T-helper 2 cell treated with Interferon-gamma antibody and Interleukin-4, amounts not matched to agents 5 μg/mL and 100 μg/mL, for 36 hours (primary cell): ENCODE results near the gene SUCLG2.

Experiments used
- DNase-seq: peaks from one replicate; pipeline ENCODE4 v3.0.0; 2021; ENCODE audit warnings: low spot score
- H3K27ac Mint-ChIP-seq: one replicate; pipeline ENCODE4 v1.8.0; 2021; ENCODE audit warnings: mild to moderate bottlenecking, mixed read lengths
- H3K27me3 Mint-ChIP-seq: one replicate; pipeline ENCODE4 v1.8.0; 2021; ENCODE audit warnings: low read depth, mixed read lengths
- H3K36me3 Mint-ChIP-seq: one replicate; pipeline ENCODE4 v1.8.0; 2021; ENCODE audit warnings: low read depth, mixed read lengths
- H3K4me1 Mint-ChIP-seq: one replicate; pipeline ENCODE4 v1.8.0; 2021; ENCODE audit warnings: low read depth, mixed read lengths
- H3K4me3 Mint-ChIP-seq: one replicate; pipeline ENCODE4 v1.8.0; 2022; ENCODE audit warnings: mild to moderate bottlenecking, moderate library complexity, mixed read lengths
- H3K9me3 Mint-ChIP-seq: one replicate; pipeline ENCODE4 v1.8.0; 2021; ENCODE audit warnings: mixed read lengths

The SUCLG2 gene

DNA sequence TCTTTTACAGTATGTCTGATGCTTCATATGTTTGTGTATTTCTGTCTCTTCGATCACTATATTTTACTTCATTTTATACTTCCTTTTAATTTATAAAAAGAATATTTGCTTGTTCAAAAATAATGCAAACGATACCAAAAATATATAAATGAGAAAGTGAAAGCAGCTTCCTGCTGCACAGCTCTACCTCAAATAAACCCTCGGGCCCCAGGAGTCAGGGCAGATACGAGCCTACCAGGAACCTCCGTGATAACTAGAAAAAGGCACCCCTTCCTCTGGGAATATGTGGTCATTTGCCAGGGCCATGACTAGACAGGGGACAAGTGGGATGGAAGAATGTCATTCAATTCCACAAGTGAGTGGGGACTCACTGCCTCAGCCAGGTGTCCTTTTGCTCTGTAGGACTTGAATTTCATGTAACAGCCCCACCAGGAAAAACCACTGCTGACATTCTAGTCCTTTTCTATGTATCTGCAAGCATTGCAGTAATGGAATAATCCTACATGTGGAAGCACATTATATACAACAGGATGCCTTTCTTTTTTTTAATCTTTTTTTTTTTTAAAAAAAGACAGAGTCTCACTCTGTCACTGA is 133.3 kb downstream of the SUCLG2 start:
- H3K4me3 Mint-ChIP-seq, result no peak overlapping the region
- H3K9me3 Mint-ChIP-seq, result no peaks in the 10 kb centered on the region
- no peak for DNase-seq
- H3K4me1 Mint-ChIP-seq, result no peaks in the 10 kb centered on the region
- no peaks in the 10 kb centered on the region for H3K27me3 Mint-ChIP-seq
- H3K27ac Mint-ChIP-seq, result no peak overlapping the region
- peaks cover 29% of the 10 kb centered on the region for H3K36me3 Mint-ChIP-seq

DNA sequence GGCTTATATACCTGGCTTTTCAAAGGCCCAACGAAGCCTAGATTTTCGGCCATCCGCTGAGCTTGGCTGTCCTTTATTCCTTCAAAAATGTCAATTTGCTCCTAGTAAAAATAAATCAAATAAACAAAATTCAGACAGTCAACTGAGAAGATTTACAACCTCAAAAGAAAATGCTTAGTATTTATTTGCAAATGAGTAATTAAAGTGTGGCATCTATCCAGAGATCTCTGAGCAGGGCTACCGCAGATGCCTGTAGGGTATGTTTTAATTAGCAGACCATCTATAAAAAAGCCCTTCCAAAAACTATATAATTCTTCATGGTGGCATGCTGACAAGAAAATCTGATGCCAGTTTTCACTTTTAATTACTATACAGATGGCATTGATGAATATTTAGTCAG is 136.2 kb downstream of the SUCLG2 start:
- no peaks in the 10 kb centered on the region for H3K9me3 Mint-ChIP-seq
- no peak overlapping the region for H3K27ac Mint-ChIP-seq
- no peak overlapping the region for H3K4me3 Mint-ChIP-seq
- DNase-seq, result no peak
- peaks cover 23% of the 10 kb centered on the region for H3K36me3 Mint-ChIP-seq
- no peaks in the 10 kb centered on the region for H3K27me3 Mint-ChIP-seq
- H3K4me1 Mint-ChIP-seq, result no peaks in the 10 kb centered on the region

DNA sequence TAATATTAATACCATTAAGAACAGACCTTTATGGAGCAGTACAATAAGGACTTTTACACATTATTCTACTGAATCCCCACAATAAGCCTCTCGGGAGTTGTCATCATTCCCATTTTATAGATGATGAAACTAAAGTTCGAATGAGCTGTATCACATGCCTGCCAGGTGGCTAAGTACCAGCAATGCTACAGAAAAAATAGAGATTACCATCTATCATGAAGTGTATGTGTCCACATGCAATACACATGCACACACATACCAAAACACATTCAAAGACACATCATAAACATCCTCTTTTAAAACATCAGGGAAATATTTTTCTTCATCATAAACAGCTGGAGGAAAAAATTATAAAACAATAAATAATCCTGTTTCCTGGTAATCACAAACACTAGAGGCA is 136.6 kb downstream of the SUCLG2 start:
- no peak overlapping the region for H3K27ac Mint-ChIP-seq
- H3K36me3 Mint-ChIP-seq, result peaks cover 23% of the 10 kb centered on the region
- H3K4me3 Mint-ChIP-seq, result no peak overlapping the region
- no peaks in the 10 kb centered on the region for H3K4me1 Mint-ChIP-seq
- no peaks in the 10 kb centered on the region for H3K9me3 Mint-ChIP-seq
- DNase-seq, result no peak
- H3K27me3 Mint-ChIP-seq, result no peaks in the 10 kb centered on the region

DNA sequence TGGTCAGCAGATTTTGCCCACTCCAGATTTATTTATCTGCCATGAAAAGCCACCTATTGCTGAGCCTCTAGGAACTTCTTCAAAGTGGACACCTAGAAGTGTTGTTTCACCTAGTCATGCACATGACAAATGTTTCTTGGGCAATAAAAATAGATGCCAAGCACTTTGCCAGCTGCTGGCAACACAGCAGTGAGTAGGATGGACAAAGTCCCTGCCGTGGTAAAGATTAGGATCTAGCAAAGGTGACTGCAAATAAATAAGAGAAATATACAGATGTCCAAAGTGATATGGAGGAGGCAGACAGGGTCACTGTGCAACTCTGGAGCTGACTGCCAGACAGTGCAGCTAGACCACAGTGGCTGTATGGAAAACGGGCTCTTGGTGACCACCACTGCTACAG is 137.9 kb downstream of the SUCLG2 start:
- Mint-ChIP-seq H3K36me3 (peaks cover 23% of the 10 kb centered on the region), H3K9me3 (no peaks in the 10 kb centered on the region), H3K4me1 (no peaks in the 10 kb centered on the region), H3K27me3 (no peaks in the 10 kb centered on the region), H3K27ac (no peak overlapping the region), H3K4me3 (no peak overlapping the region)
- no peak for DNase-seq

- no peak for DNase-seq
- H3K4me3 Mint-ChIP-seq, result no peak overlapping the region
- H3K36me3 Mint-ChIP-seq, result peaks cover 23% of the 10 kb centered on the region
- no peaks in the 10 kb centered on the region for H3K27me3 Mint-ChIP-seq
- no peaks in the 10 kb centered on the region for H3K9me3 Mint-ChIP-seq
- no peaks in the 10 kb centered on the region for H3K4me1 Mint-ChIP-seq
- H3K27ac Mint-ChIP-seq, result no peak overlapping the region
Measured at GRCh38 chr3:67515778-67516177, 138.6 kb downstream of the SUCLG2 start.

DNA sequence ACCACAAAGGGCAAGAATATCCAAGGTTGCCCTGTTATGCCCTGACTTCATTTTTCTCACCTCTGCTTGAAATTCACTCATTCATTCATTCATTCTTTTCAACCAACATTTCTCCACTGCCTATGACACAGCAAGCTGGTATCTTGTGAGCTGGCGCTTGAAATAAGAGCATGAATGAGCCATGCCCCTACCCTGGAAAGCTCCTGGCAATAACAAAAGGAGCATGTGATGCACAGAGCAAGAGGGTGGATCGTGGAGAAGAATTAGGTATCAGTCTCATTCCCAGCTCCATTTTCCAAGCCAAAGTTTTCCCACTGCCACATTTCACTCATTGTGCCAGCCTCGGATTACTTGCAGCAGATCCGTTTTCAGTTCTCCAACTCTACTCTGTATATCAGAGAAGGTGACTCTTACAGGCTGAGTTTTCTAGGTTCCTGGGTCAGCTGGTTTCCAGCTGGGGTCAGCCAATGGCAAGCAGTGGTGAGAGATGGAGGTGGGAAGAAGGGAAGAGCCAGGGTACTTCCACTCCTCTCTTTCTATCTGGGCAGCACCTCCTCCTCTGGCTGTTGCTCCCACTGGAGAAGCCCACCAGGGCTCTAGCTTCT is 144.8 kb downstream of the SUCLG2 start:
- H3K27me3 Mint-ChIP-seq, result no peaks in the 10 kb centered on the region
- H3K9me3 Mint-ChIP-seq, result no peaks in the 10 kb centered on the region
- H3K27ac Mint-ChIP-seq, result peak overlapping the region; percentile 45
- no peaks in the 10 kb centered on the region for H3K4me1 Mint-ChIP-seq
- no peak overlapping the region for H3K4me3 Mint-ChIP-seq
- no peak for DNase-seq
- peaks cover 16% of the 10 kb centered on the region for H3K36me3 Mint-ChIP-seq

GRCh38 chr3:67507584-67507983 is 146.8 kb downstream of the SUCLG2 start:
- Mint-ChIP-seq H3K9me3 (no peaks in the 10 kb centered on the region), H3K4me3 (no peak overlapping the region), H3K36me3 (peaks cover 13% of the 10 kb centered on the region), H3K4me1 (no peaks in the 10 kb centered on the region), H3K27me3 (no peaks in the 10 kb centered on the region), H3K27ac (no peak overlapping the region)
- DNase-seq, result no peak

GRCh38 chr3:67500709-67501108 is 153.7 kb downstream of the SUCLG2 start:
- Mint-ChIP-seq H3K27me3 (no peaks in the 10 kb centered on the region), H3K27ac (no peak overlapping the region), H3K4me1 (no peaks in the 10 kb centered on the region), H3K36me3 (peaks cover 17% of the 10 kb centered on the region), H3K9me3 (no peaks in the 10 kb centered on the region), H3K4me3 (no peak overlapping the region)
- DNase-seq, result no peak

GRCh38 chr3:67497746-67498145 is 156.7 kb downstream of the SUCLG2 start:
- Mint-ChIP-seq H3K4me3 (no peak overlapping the region), H3K4me1 (no peaks in the 10 kb centered on the region), H3K9me3 (no peaks in the 10 kb centered on the region), H3K27ac (no peak overlapping the region), H3K36me3 (peaks cover 29% of the 10 kb centered on the region), H3K27me3 (no peaks in the 10 kb centered on the region)
- no peak for DNase-seq

GRCh38 chr3:67495751-67496150 is 158.7 kb downstream of the SUCLG2 start:
- no peaks in the 10 kb centered on the region for H3K27me3 Mint-ChIP-seq
- peaks cover 2% of the 10 kb centered on the region for H3K4me1 Mint-ChIP-seq
- peaks cover 38% of the 10 kb centered on the region for H3K36me3 Mint-ChIP-seq
- no peak overlapping the region for H3K27ac Mint-ChIP-seq
- no peak for DNase-seq
- H3K4me3 Mint-ChIP-seq, result no peak overlapping the region
- H3K9me3 Mint-ChIP-seq, result no peaks in the 10 kb centered on the region

- Mint-ChIP-seq H3K4me1 (peaks cover 5% of the 10 kb centered on the region), H3K27me3 (no peaks in the 10 kb centered on the region), H3K4me3 (no peak overlapping the region), H3K9me3 (no peaks in the 10 kb centered on the region), H3K36me3 (peaks cover 48% of the 10 kb centered on the region), H3K27ac (no peak overlapping the region)
- no peak for DNase-seq
Measured at GRCh38 chr3:67493808-67494207, 160.6 kb downstream of the SUCLG2 start.

GRCh38 chr3:67490658-67491057 is 163.8 kb downstream of the SUCLG2 start:
- peaks cover 37% of the 10 kb centered on the region for H3K36me3 Mint-ChIP-seq

DNA sequence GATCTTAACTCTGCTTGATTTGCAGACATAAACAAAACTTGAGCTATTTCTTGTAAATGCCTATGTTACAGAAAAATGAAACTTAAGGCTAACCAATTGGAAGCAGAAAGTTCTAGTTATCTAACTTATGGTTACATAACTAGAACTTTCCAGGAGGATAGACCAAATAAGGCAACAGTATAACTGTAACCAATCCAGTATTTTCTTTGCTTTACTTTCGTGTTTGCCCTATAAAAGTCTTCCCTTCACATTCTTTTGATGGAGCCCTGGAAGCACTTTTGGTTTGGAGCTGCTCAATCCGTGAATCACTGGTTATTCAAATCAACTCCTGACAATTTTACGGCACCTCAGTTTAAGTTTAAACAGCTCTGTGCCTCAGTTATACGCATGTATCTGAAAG is 164.6 kb downstream of the SUCLG2 start:
- H3K4me3 Mint-ChIP-seq, result no peak overlapping the region
- no peaks in the 10 kb centered on the region for H3K9me3 Mint-ChIP-seq
- H3K27ac Mint-ChIP-seq, result no peak overlapping the region
- DNase-seq, result no peak
- peaks cover 31% of the 10 kb centered on the region for H3K36me3 Mint-ChIP-seq
- H3K4me1 Mint-ChIP-seq, result peaks cover 5% of the 10 kb centered on the region
- H3K27me3 Mint-ChIP-seq, result no peaks in the 10 kb centered on the region

More at GRCh38 chr3:67490658-67491057, 163.8 kb downstream of the SUCLG2 start:
- Mint-ChIP-seq H3K9me3 (no peaks in the 10 kb centered on the region), H3K4me1 (peaks cover 5% of the 10 kb centered on the region), H3K27me3 (no peaks in the 10 kb centered on the region), H3K27ac (no peak overlapping the region), H3K4me3 (no peak overlapping the region)
- DNase-seq, result no peak

DNA sequence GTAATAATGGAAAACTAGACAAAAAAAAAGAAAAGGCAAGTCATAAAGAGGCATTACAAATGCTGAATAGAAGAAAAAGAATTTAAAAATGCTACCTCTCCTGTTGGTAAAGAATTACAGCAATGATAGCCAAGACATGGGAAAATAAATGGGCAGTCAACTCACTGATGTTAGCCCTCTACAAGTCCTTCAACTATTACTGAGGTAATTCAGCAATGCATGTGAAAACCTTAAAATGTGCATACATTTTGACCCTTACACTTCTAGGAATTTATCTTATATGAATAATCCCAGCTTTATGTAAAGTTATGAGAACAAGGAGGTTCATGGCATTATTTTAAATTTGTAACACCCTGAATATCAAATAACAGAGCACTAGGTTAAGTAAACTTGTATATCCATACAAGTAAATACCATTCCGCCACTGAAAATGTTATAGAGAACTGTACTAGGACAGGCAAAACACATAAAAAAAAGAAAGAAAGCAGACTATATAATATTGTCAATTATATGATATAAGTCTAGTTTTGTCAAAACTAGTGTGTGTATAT is 166.8 kb downstream of the SUCLG2 start:
- no peaks in the 10 kb centered on the region for H3K9me3 Mint-ChIP-seq
- H3K4me1 Mint-ChIP-seq, result peaks cover 12% of the 10 kb centered on the region
- no peak overlapping the region for H3K4me3 Mint-ChIP-seq

GRCh38 chr3:67486883-67487282 is 167.5 kb downstream of the SUCLG2 start:
- Mint-ChIP-seq H3K4me3 (no peak overlapping the region), H3K27ac (no peak overlapping the region), H3K4me1 (peaks cover 10% of the 10 kb centered on the region), H3K9me3 (no peaks in the 10 kb centered on the region), H3K36me3 (peaks cover 34% of the 10 kb centered on the region), H3K27me3 (no peaks in the 10 kb centered on the region)
- no peak for DNase-seq

More for the DNA sequence above, 166.8 kb downstream of the SUCLG2 start:
- no peak for DNase-seq
- H3K27me3 Mint-ChIP-seq, result no peaks in the 10 kb centered on the region
- no peak overlapping the region for H3K27ac Mint-ChIP-seq
- peaks cover 34% of the 10 kb centered on the region for H3K36me3 Mint-ChIP-seq
